ENCODE measurements around the gene RHOG.

GRCh38 chr11:3882655-3883054 is 41.9 kb upstream of the RHOG start:
- TF ChIP-seq U2AF2 (optimal IDR thresholded peaks at IDR 0.05; ENCODE audit: low read depth, low read length), result no peak
- TF ChIP-seq EP300 (IDR thresholded peaks at IDR 0.05; ENCODE audit: low read length), result no peak
- no peak for TF ChIP-seq POLR2A (conservative IDR thresholded peaks at IDR 0.05)

All from K562 (cell line).